Stimulated activated CD4-positive, alpha-beta T cell treated with anti-CD3 and anti-CD28 coated beads, Interleukin-2, amount 100 ng/mL, for 48 hours (primary cell): ENCODE data around the gene DLGAP1.
A peak's percentile ranks its signal among the peaks of the same experiment; 100 is the strongest.
"Not testable (repeated sequence)": the region's sequence is repeated elsewhere in the genome, so short reads cannot be mapped to it uniquely, and the experiment has no call there.

ENCODE experiments used
- DNase-seq, 2 donors: peaks; one replicate each; pipeline ENCODE4 v3.0.0-alpha.2; 2020

Gene DLGAP1

GRCh38 chr18:3611313-3612090, 843.6 kb downstream of the DLGAP1 start:
- no peak for DNase-seq

GRCh38 chr18:3610813-3611212, 844.3 kb downstream of the DLGAP1 start:
- no peak for DNase-seq

DNA sequence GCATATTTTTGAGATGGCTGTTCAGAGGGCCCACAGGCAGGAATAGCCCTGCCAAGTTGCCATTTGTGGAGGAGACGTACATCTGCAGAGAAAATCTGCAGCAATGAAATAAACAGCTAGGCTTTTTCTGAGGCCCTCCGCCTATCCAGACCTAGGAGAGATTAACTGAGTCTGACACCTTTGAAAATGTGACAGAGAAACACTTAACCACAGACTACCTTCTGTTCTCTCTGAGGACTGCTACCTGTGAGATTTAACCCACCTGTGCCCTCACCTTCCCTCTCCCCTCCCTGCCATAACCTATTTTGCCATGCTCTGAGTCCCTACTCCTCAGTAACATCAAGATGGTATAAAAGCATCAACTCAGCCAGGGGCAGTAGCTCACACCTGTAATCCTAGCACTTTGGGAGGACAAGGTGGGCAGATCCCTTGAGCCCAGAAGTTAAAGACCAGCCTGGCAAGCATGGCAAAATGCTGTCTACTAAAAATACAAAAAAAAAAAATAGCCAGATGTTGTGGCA, 844.9 kb downstream of the DLGAP1 start:
- no peak for DNase-seq

DNA sequence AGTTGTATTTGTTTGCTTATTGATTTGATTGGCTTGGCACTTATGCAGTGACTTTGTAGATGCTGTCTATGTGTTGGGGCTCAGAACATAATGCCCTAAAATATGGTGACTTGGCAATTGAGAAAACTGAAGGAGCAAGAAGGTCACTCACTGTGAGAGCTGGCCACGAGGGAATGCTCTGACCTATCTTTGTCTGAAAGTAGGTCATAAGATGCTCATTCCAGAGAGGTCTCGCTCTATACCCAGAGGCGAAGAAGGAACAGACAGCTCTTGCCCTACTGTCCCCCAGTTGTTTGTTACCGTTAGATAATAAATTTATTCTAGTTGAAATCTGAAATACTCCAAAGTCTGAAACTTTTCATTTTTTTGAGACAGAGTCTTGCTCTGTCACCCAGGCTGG, 846.6 kb downstream of the DLGAP1 start:
- DNase-seq = no peak

DNA sequence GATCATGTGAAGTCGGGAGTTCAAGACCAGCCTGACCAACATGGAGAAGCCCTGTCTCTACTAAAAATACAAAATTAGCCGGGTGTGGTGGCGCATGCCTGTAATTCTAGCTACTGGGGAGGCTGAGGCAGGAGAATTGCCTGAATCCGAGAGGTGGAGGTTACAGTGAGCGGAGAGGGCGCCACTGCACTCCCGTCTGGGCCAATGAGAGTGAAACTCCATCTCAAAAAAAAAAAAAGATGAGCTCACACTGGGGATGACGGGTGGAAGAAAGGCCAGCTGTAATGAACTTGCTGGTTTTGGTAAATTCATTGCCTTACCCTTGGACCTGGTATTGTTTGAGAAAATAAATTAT, 847.0 kb downstream of the DLGAP1 start:
- not testable (repeated sequence) for DNase-seq

- DNase-seq = no peak
These were observed 847.6 kb downstream of the DLGAP1 start for GRCh38 chr18:3607309-3608098.

DNA sequence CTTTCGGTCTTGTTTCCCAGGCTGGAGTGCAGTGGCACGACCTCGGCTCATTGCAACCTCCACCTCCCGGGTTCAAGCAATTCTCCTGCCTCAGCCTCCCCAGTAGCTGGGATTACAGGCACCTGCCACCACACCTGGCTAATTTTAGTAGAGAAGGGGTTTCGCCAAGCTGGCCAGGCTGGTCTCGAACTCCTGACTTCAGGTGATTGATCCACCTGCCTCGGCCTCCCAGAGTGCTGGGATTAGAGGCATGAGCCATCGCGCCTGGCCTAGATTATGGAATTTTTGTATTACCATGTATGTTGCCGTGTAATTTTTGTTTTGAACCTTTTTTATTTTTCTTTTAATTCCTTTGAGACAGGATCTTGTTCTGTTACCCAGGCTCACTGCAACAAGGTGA, 848.2 kb downstream of the DLGAP1 start:
- not testable (repeated sequence) for DNase-seq

DNA sequence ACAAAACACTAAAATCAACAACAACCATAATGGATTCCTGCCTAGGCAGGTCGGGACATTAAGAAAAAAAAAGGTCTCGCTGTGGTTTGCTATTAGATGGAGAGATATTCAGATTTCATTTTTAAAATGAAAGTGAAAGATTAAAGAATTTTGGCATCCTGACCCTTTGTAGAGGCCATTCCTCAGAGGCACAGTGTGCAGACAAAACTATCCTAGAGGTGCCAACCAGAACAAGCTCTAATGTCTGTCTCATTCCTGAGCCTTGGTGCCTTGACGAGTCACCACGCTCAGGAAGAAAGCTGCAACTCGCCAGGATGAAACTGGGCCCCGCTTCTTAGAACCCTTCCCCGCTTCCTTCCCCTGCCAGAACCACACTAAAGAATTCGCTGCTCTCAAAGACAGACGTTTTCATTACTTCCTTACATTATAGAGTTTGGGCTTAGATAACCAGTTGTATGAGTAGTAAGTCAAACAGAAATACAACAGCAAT, 849.1 kb downstream of the DLGAP1 start:
- no peak for DNase-seq

GRCh38 chr18:3605486-3605952, 849.6 kb downstream of the DLGAP1 start:
- DNase-seq = no peak

DNA sequence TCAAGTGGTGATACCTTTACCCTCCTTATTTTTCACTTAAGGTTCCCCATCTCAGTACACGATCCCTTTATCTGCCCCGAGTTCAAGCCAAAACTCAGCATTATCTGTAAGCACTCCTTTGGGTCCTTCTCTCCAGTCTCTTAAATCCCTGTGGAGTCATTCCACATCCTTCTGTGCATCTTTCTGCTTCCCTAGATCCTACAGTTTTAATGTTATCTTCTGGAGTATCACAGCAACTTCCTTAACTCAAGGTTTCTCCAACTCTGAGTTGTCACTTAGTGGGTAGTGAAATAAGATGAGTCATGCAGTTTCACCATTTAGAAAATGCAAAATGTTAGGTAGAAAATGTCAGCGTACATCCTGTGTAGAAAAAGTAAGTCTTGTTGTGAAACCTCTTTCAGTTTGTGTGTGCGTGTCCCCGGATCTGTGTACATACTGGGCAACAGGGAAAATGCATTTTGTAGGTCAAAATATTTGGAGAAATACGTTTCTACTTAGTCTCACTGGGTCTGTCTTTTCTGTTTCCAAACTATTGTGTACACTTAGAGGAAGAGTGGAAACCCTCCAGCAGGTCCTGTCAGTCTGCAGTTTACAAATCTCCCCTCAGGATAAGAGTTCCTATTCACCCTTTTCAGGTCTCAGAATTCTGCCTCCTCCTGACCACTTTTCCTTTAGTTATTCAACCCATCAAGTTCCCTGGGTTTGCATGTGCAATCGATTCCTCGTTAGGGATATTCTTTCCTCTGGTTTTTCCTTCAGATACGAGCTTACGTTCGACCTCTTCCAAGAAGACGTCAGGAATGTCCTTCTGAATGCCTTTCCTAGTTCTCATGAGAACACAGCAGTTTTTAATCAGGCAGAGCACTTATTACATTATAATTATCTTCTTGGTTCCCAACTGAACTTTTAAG, 850.4 kb downstream of the DLGAP1 start:
- DNase-seq = no peak

DNA sequence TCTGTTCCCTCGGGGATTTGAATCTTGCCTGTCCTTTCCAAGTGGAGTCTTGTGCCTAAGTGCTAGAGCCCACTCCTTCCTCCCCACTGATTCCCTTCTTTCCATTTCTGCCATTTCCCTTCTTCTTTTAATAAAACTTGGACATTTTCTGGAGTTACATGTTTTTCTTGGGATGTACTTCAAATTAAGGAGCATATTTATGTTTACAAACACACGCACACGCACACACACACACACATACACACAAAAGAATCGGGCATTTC, 850.9 kb downstream of the DLGAP1 start:
- DNase-seq = no peak

GRCh38 chr18:3603421-3604234, 851.5 kb downstream of the DLGAP1 start:
- DNase-seq = no peak

- not testable (repeated sequence) for DNase-seq
These were observed 853.9 kb downstream of the DLGAP1 start for GRCh38 chr18:3601106-3601755.

DNA sequence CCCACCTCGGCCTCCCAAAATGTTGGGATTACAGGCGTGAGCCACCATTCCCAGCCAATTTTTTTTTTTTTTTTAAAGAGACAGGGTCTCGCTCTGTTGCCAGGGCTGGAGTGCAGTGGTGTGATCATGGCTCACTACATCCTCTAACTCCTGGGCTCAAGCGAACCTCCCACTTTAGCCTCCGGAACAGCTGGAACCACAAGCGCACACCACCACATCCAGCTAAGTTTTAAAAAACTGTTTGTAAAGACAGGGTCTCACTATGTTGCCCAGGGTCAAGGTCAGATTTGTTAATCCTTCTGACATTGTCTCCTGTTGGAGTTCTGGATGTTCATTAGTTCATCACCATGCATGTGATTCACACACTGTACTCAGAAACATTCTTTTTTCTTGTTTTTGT, 855.2 kb downstream of the DLGAP1 start:
- DNase-seq = no peak

GRCh38 chr18:3599195-3599594, 855.9 kb downstream of the DLGAP1 start:
- no peak for DNase-seq

DNA sequence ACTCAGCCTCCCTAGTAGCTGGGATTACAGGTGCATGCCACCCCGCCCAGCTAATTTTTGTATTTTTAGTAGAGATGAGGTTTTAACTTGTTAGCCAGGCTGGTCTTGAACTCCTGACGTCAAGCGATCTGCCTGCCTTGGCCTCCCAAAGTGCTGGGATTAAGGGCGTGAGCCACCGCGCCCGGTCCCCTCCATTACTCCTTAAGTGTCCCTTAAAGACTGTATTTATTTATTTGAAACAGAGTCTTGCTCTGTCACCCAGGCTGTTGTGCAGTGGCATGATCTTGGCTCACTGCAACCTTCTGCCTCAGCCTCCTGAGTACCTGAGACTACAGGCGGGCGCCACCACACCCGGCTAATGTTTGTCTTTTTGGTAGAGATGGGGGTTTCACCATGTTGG, 856.5 kb downstream of the DLGAP1 start:
- DNase-seq = no peak

GRCh38 chr18:3597409-3598357, 857.4 kb downstream of the DLGAP1 start:
- no peak for DNase-seq

DNA sequence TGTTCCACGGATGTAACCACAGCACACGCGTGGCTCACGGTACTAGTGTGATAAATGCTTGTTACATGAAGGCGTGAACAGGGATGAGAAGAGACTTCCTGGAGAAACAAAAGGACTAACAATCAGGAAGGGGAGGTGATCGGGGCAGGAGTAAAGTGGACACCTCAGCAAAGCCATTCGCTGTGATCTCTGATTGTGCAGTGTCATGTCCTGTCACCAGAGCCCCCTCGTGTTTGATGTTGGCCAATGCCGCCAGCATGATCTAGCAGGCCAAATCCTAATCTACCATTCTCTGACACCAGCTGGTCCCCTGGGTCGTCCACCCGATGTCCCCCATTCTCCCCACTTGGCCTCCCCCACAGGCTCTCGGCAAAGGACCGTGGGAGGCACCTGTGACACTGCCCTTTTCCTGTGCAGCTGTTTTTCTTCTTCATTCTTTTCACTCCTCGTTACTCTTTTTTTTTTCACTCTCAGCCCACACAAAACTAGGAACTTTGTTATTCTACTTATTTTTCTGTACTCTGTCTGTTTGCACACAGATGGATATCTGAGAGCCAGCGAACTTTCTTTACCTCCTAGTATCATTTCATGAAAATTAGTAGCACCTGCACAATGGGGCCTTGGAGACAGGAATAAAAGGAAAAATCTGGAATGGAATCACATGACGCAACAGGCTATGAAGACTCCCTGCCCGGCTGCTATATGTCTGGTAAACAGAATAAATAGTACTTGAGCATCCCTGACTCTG, 858.3 kb downstream of the DLGAP1 start:
- DNase-seq = peak in 1 of 2 donors; percentile 44

DNA sequence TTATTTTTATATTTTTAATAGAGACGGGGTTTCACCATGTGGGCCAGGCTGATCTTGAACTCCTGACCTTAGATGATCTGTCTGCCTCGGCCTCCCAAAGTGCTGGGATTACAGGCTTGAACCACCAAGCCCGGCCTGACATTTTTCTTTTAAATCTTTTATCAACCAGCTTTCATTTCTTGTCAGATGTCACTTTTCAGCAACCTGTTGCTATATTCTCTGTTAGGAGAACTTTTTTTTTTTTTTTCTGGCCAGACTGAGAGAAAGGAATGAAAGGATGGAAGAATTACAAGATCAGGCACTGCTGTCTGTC, 858.8 kb downstream of the DLGAP1 start:
- DNase-seq = no peak
